Fibroblast of lung (primary cell): ENCODE data around the gene KLHL29. TPM values are rescaled to one million over a fixed set of nuclear protein-coding genes. Genes with fewer than 3 reads are reported as not detected.

Source experiments
- DNase-seq, 2 donors: peaks; one replicate each; pipeline versions ENCODE4 v3.0.0 to v3.0.0-alpha.2; 2010; ENCODE audit warnings: low read depth in 2 of 2
- H2AFZ ChIP-seq: 2 replicates; pipeline ENCODE4 v1.5.1; 2012; ENCODE audit warnings: low read length, control low read depth, inconsistent platforms
- H3K27ac ChIP-seq: 2 replicates; pipeline ENCODE4 v1.5.1; 2011; ENCODE audit warnings: low read length, control low read depth; ENCODE audit not compliant: insufficient read depth
- H3K27me3 ChIP-seq: 2 replicates; pipeline ENCODE4 v1.5.1; 2011; ENCODE audit warnings: mild to moderate bottlenecking, low read length; ENCODE audit not compliant: control insufficient read depth, insufficient read depth
- H3K36me3 ChIP-seq: 2 replicates; pipeline ENCODE4 v1.5.1; 2011; ENCODE audit warnings: low read length; ENCODE audit not compliant: control insufficient read depth, insufficient read depth
- H3K4me1 ChIP-seq: 2 replicates; pipeline ENCODE4 v1.5.1; 2011; ENCODE audit warnings: low read length; ENCODE audit not compliant: control insufficient read depth, insufficient read depth; ENCODE audit errors: extremely low read depth
- H3K4me2 ChIP-seq: 2 replicates; pipeline ENCODE4 v1.5.1; 2011; ENCODE audit warnings: low read length, control low read depth; ENCODE audit not compliant: insufficient read depth; ENCODE audit errors: extremely low read depth
- H3K4me3 ChIP-seq, 4 experiments: fragments of 200-600 bp in 1 of 4; sonication (generic) in 1 of 4; replicated peaks in 1 of 4; 2 replicates each; pipeline ENCODE4 v1.5.1; 2011 to 2016; ENCODE audit warnings: low read length in 4 of 4, low read depth in 3 of 4, mild to moderate bottlenecking in 3 of 4, control low read depth in 2 of 4, inconsistent platforms in 1 of 4, mixed read lengths in 1 of 4; ENCODE audit not compliant: insufficient read depth in 1 of 4; ENCODE audit errors: control extremely low read depth in 1 of 4
- H3K79me2 ChIP-seq: 2 replicates; pipeline ENCODE4 v1.5.1; 2012; ENCODE audit warnings: mild to moderate bottlenecking, low read length, inconsistent platforms; ENCODE audit not compliant: control insufficient read depth, insufficient read depth
- H3K9ac ChIP-seq: 2 replicates; pipeline ENCODE4 v1.5.1; 2011; ENCODE audit warnings: mild to moderate bottlenecking, low read length, control low read depth; ENCODE audit not compliant: insufficient read depth
- H3K9me3 ChIP-seq: 2 replicates; pipeline ENCODE4 v1.5.1; 2012; ENCODE audit warnings: low read depth, low read length; ENCODE audit not compliant: control insufficient read depth, insufficient read depth
- H4K20me1 ChIP-seq: 2 replicates; pipeline ENCODE4 v1.5.1; 2011; ENCODE audit warnings: low read length; ENCODE audit not compliant: control insufficient read depth, insufficient read depth; ENCODE audit errors: extremely low read depth
- EZH2 ChIP-seq: IDR thresholded peaks from 2 replicates; pipeline ENCODE4 v1.5.1; 2012; ENCODE audit warnings: low read length, control low read depth, mild to moderate bottlenecking; ENCODE audit errors: missing control alignments
- polyA plus RNA-seq, 2 donors: library from polyadenylated mRNA; depleted of rRNA in 1 of 2; stranded (reverse) in 1 of 2; unstranded in 1 of 2; fragments of >200 nt; gene quantifications; 2 replicates each; pipeline ENCODE4 v1.2.1, GENCODE V29; 2011 to 2012; ENCODE audit warnings: missing spikeins in 1 of 2
- total RNA-seq: library from RNA; depleted of rRNA; stranded (reverse); fragments of >200 nt; gene quantifications from 2 replicates; pipeline ENCODE4 v1.2.1, GENCODE V29; 2014
- TF ChIP-seq, protein P1 (sequence below), 2 donors: IDR thresholded peaks in 1 of 2; conservative IDR thresholded peaks in 1 of 2; 1 replicate in 1 of 2; 2 replicates in 1 of 2; pipeline ENCODE4 v1.5.1; 2011 to 2012; ENCODE audit warnings: low read length in 2 of 2, control low read depth in 1 of 2, inconsistent platforms in 1 of 2, low read depth in 1 of 2, mild to moderate bottlenecking in 1 of 2

The KLHL29 gene
- total and polyA plus RNA-seq, 2 donors (not counting 1 experiment from before 2014, with no cell fraction given): 7.1 to 7.9 TPM

- no peak overlapping the region for H3K27ac ChIP-seq
- H3K4me3 ChIP-seq: no peak overlapping the region
- H3K79me2 ChIP-seq: no peaks in the 10 kb centered on the region
- no peaks in the 10 kb centered on the region for H3K9me3 ChIP-seq
- H2AFZ ChIP-seq: no peak overlapping the region
- H4K20me1 ChIP-seq: no peaks in the 10 kb centered on the region
- H3K4me1 ChIP-seq: no peaks in the 10 kb centered on the region
- H3K27me3 ChIP-seq: no peaks in the 10 kb centered on the region
- TF ChIP-seq, protein P1, sequence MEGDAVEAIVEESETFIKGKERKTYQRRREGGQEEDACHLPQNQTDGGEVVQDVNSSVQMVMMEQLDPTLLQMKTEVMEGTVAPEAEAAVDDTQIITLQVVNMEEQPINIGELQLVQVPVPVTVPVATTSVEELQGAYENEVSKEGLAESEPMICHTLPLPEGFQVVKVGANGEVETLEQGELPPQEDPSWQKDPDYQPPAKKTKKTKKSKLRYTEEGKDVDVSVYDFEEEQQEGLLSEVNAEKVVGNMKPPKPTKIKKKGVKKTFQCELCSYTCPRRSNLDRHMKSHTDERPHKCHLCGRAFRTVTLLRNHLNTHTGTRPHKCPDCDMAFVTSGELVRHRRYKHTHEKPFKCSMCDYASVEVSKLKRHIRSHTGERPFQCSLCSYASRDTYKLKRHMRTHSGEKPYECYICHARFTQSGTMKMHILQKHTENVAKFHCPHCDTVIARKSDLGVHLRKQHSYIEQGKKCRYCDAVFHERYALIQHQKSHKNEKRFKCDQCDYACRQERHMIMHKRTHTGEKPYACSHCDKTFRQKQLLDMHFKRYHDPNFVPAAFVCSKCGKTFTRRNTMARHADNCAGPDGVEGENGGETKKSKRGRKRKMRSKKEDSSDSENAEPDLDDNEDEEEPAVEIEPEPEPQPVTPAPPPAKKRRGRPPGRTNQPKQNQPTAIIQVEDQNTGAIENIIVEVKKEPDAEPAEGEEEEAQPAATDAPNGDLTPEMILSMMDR (conservative IDR thresholded peaks at IDR 0.05 in 1 of 2, IDR thresholded peaks at IDR 0.05 in 1 of 2; ENCODE audit: low read depth in 1 of 2, low read length in 2 of 2): no peak
- no peak for TF ChIP-seq EZH2
- H3K9ac ChIP-seq: no peak overlapping the region
- no peaks in the 10 kb centered on the region for H3K36me3 ChIP-seq
- H3K4me2 ChIP-seq: no peak overlapping the region
- no peak for DNase-seq
These were observed 163.3 kb downstream of the KLHL29 start for GRCh38 chr2:23548143-23548769.

GRCh38 chr2:23549051-23549450 lies 164.1 kb downstream of the KLHL29 start:
- Histone ChIP-seq H3K27ac (no peak overlapping the region), H3K9me3 (no peaks in the 10 kb centered on the region), H3K4me2 (no peak overlapping the region), H4K20me1 (no peaks in the 10 kb centered on the region), H2AFZ (no peak overlapping the region), H3K4me3 (no peak overlapping the region), H3K36me3 (no peaks in the 10 kb centered on the region), H3K79me2 (no peaks in the 10 kb centered on the region), H3K27me3 (no peaks in the 10 kb centered on the region), H3K9ac (no peak overlapping the region), H3K4me1 (no peaks in the 10 kb centered on the region)
- peak in 1 of 2 donors; percentile 27 for DNase-seq
- TF ChIP-seq, protein P1 (conservative IDR thresholded peaks at IDR 0.05 in 1 of 2, IDR thresholded peaks at IDR 0.05 in 1 of 2; ENCODE audit: low read depth in 1 of 2, low read length in 2 of 2): no peak
- TF ChIP-seq EZH2: no peak

DNA sequence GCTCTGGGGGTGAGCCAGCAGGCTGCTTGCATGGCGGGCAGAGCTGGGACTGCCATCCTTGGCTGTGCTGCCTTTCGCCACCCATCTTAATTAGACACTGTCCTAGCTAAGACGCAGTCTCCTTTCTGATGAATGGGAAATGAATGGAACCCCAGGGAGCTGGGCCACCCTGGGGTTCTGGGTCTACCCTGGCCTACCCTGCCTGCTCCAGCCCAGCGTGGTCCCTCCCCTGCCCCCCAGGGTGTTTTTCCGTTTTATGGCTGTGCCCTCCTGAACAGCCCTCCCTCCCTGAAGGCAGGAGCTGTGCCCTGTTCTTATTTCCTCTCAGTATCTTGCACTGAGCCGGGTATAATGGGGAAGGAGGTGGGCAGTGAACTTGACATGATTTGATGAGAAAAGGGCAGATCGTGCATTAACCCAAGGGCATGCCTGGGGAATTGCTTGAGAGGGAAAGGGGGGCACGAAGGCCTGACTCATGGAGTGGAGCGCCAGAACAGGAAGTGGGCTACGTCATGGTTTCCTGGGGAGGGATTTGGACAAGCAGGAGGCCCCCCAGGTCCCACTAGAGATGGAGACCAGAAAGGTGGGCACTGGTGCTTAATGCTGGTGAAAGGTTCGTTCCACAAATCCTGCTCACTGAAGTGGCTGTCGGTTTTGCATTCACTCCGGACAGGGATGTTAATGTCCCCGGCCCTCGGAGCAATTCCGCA lies 165.0 kb downstream of the KLHL29 start:
- no peak overlapping the region for H3K9ac ChIP-seq
- H3K79me2 ChIP-seq: no peaks in the 10 kb centered on the region
- H3K27ac ChIP-seq: no peak overlapping the region
- no peaks in the 10 kb centered on the region for H4K20me1 ChIP-seq
- no peak overlapping the region for H3K4me3 ChIP-seq
- no peak overlapping the region for H2AFZ ChIP-seq
- H3K27me3 ChIP-seq: no peaks in the 10 kb centered on the region
- TF ChIP-seq, protein P1 (conservative IDR thresholded peaks at IDR 0.05 in 1 of 2, IDR thresholded peaks at IDR 0.05 in 1 of 2; ENCODE audit: low read depth in 1 of 2, low read length in 2 of 2): no peak
- TF ChIP-seq EZH2: no peak
- H3K4me2 ChIP-seq: no peak overlapping the region
- no peaks in the 10 kb centered on the region for H3K36me3 ChIP-seq
- no peaks in the 10 kb centered on the region for H3K9me3 ChIP-seq
- peak in 1 of 2 donors; percentile 71 for DNase-seq
- no peaks in the 10 kb centered on the region for H3K4me1 ChIP-seq
